IgD-negative memory B cell (primary cell): ENCODE measurements around the gene GALNT9. TPM values are rescaled to one million over a fixed set of nuclear protein-coding genes. Genes with fewer than 3 reads are reported as not detected.

Source experiments
- H3K27ac Mint-ChIP-seq, 3 donors: one replicate each; pipeline ENCODE4 v1.8.0; 2020 to 2022; ENCODE audit warnings: mild to moderate bottlenecking in 3 of 3, mixed read lengths in 3 of 3, moderate library complexity in 1 of 3
- H3K27me3 Mint-ChIP-seq: one replicate; pipeline ENCODE4 v1.8.0; 2021; ENCODE audit warnings: mixed read lengths
- H3K36me3 Mint-ChIP-seq: one replicate; pipeline ENCODE4 v1.8.0; 2020; ENCODE audit warnings: mild to moderate bottlenecking, mixed read lengths
- H3K4me1 Mint-ChIP-seq, 3 donors: one replicate each; pipeline ENCODE4 v1.8.0; 2020 to 2022; ENCODE audit warnings: mixed read lengths in 3 of 3, mild to moderate bottlenecking in 1 of 3
- H3K4me3 Mint-ChIP-seq, 4 donors: one replicate each; pipeline ENCODE4 v1.8.0; 2020 to 2022; ENCODE audit warnings: mild to moderate bottlenecking in 4 of 4, mixed read lengths in 4 of 4, moderate library complexity in 3 of 4
- H3K9me3 Mint-ChIP-seq, 3 donors: one replicate each; pipeline ENCODE4 v1.8.0; 2020 to 2021; ENCODE audit warnings: mixed read lengths in 3 of 3, mild to moderate bottlenecking in 1 of 3
- polyA plus RNA-seq: library from polyadenylated mRNA; unstranded; fragments of 300-500 nt; fragmentation: Illumina TruSeq; gene quantifications from one replicate; pipeline ENCODE4 v1.2.3, GENCODE V29; 2021

The GALNT9 gene
- polyA plus RNA-seq, 1 donor from 2014 or later, result 1.5 TPM

DNA sequence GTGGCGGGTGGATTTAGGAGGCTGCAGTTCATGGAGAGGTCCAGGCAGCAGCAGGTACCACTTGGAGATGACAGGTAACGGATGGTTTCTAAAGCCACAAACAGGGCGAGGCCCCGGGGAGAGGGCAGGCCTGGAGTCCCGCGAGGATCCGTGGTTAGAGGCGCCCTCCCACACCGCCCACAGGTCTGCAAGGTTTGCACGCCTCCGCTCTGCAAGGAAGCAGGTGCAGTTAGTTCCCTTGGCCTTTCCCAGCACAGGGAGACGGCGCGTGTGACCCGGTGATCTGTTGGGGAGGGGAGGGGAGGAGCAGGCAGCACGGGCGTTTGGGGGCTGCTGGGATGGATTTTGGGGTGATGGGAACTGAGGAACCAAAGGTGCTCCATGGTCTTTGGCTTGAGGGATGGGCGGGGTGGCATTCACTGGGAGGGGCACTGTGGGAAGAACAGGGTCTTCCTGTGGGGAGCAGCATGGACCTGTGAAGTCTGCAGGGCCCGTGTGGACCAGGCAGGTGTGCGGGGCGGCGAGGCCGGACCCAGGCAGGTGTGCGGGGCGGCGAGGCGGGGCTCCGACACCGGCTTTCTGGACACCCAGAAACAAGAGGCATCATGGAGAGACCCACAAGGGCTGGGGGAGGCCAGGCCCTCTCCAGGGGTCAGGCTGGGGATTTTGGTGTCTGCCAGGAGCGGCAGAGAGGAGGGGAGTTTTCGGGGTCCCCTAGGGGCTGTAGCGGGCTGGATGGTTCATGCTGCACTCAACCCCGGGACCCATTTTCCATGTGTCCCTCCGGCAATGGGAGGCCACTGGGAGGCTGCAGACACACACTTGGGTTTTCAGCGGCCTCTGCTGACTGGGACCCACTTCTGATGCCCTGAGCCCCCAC, 156.0 kb downstream of the GALNT9 start:
- H3K27ac Mint-ChIP-seq, result no peak overlapping the region

DNA sequence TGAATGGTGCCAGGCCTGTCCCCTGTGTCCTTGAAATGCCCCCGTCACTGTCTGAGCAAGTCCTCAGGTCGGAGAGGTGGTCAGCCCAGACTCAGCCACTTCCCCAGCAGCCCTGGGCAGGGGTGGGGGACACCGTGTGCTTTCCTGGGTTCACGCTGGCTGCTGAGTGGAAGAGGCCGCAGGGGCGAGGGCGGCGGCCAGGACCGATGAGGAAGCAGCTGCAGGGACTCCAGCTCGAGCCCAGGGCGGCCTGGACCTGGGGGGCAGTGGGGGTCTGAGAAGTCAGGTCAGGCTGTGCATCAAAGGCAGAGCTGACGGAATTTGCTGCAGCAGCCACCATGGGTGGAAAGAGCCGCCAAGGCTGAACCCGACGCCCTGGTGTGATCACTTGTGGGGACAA, 156.8 kb downstream of the GALNT9 start:
- Mint-ChIP-seq H3K27me3 (peaks cover 27% of the 10 kb centered on the region), H3K27ac (no peak overlapping the region), H3K9me3 (peaks cover 0 to 3% (median 0%) of the 10 kb centered on the region in 3 donors), H3K4me1 (peaks cover 0 to 9% (median 5%) of the 10 kb centered on the region in 3 donors), H3K4me3 (peak overlapping the region in 2 of 4 donors; percentile 74 to 77), H3K36me3 (no peaks in the 10 kb centered on the region)

More for the DNA sequence above, 156.0 kb downstream of the GALNT9 start:
- Mint-ChIP-seq H3K27me3 (peaks cover 29% of the 10 kb centered on the region), H3K9me3 (peaks cover 0 to 3% (median 0%) of the 10 kb centered on the region in 3 donors), H3K36me3 (no peaks in the 10 kb centered on the region), H3K4me1 (peaks cover 0 to 11% (median 5%) of the 10 kb centered on the region in 3 donors), H3K4me3 (peak overlapping the region in 2 of 4 donors; percentile 74 to 77)

DNA sequence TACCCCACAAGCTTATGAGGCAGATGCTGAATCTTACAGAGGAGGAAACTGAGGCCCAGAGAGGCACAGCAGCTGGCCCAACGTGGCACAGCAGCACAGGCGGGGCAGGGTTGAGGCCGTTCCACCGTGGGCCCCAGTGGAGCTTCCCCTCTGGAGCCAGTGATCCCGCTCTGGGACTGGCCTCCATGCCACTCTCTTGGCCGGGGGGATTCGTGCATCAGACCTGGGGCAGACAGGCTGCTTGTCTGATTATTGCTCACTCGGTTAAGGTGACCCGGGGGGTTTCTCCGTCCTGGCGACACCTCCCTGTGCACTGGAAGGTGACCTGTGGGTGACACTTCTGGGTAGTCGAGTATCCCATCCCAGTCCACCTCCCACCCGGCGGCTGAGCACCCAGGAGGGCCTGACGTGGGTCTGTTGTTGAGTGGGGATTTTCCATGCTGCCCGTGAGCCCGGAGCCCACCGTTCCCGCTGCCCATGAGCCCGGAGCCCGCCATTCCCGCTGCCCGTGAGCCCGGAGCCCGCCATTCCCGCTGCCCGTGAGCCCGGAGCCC, 157.3 kb downstream of the GALNT9 start:
- Mint-ChIP-seq H3K36me3 (no peaks in the 10 kb centered on the region), H3K27ac (no peak overlapping the region), H3K9me3 (peaks cover 0 to 3% (median 0%) of the 10 kb centered on the region in 3 donors), H3K4me3 (no peak overlapping the region), H3K27me3 (peaks cover 25% of the 10 kb centered on the region), H3K4me1 (peaks cover 0 to 9% (median 5%) of the 10 kb centered on the region in 3 donors)

DNA sequence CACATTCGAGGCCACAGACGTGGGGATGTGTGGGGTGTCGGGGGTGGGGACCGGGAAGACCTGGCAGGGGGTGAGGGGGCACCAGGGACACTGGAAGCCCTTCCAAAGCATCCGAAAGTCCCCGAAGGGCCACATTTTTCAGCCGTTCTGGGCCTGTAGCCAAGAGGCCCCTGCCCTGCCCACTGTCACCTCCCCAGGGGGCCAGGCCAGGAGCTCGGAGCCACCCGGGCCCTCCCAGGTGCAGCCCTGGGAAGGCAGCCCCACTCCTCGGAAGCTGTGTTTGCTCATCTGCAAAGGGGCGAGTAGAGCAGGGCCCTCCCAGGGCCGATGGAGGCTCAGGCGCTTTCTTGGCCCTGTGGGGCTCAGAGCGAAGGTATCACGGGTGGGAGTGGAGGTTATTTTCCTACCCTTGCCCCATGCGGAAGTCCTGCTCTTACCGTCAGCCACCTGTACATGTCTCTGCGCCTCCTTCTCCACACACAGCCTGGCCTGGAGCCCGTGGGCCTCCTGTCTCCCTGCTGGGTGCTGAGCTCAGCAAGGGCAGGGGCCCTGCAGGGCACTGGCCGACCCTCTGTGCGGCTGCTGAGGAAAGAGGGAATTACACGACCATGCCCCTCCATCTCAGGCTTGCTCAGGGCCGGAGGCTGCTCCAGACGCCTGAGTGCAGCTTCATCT, 158.0 kb downstream of the GALNT9 start:
- no peak overlapping the region for H3K27ac Mint-ChIP-seq
- H3K4me3 Mint-ChIP-seq, result no peak overlapping the region
- peaks cover 0 to 9% (median 5%) of the 10 kb centered on the region in 3 donors for H3K4me1 Mint-ChIP-seq
- H3K36me3 Mint-ChIP-seq, result no peaks in the 10 kb centered on the region
- peaks cover 23% of the 10 kb centered on the region for H3K27me3 Mint-ChIP-seq
- H3K9me3 Mint-ChIP-seq, result peaks cover 0 to 3% (median 0%) of the 10 kb centered on the region in 3 donors

DNA sequence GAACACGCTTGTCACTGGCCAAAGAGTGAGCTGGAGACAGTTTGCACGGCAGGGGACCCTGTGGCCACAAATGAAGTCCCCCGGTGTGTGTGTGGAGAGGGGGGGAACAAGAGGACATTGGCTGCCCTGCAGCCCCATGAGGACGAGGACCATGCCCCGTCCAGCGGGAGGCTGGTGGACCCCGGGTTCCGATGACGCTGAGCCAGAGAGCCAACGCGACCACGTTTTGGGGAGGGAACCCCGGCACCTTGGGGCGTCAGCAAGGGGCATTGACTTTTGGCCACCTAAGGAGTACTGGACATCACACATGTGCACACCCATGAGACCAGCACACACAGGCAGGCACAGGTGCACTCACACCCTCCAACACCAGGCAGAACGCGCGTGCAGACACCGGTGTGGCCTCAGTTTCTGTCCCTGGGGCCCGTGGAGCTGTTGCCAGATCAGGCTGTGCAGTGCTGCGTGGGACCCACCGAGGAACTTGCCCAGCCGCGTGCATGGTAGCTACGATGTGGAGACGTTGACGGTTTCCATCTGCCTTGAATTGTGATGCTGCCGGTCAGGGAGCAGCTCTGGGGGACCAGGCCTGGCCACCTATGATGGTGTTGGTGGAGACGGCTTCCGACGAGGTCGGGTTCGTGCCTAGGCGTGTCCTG, 158.6 kb downstream of the GALNT9 start:
- Mint-ChIP-seq H3K9me3 (peaks cover 0 to 3% (median 0%) of the 10 kb centered on the region in 3 donors), H3K4me1 (peaks cover 0 to 9% (median 5%) of the 10 kb centered on the region in 3 donors), H3K4me3 (no peak overlapping the region), H3K27ac (no peak overlapping the region), H3K27me3 (peaks cover 23% of the 10 kb centered on the region), H3K36me3 (no peaks in the 10 kb centered on the region)

DNA sequence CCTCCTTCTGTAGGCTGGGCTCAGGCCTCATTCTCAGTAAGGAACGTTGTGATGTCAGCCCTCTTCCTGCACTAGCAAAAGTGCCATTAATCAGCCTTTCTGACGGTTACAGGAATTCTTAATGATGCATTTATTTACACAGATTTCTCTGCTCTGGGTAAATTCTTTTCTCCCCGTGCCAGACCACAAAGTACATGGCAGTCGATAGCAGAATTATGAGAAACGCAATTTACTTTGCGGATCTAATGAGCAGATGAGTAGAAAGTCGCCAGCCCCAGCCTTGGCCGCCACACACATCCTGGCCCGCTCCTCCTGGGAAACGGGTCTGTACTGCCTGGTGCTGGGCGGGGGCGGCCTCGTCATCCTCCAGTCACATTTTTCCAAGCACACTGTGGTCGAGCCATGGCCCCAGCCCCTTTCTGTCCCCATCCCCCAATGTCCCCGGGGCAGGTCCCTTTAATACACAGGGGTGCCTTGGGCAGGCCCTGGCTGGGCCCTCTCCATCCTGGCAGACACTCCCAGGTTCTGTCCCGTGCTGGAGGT, 159.2 kb downstream of the GALNT9 start:
- Mint-ChIP-seq H3K4me3 (no peak overlapping the region), H3K36me3 (no peaks in the 10 kb centered on the region), H3K27ac (no peak overlapping the region)

DNA sequence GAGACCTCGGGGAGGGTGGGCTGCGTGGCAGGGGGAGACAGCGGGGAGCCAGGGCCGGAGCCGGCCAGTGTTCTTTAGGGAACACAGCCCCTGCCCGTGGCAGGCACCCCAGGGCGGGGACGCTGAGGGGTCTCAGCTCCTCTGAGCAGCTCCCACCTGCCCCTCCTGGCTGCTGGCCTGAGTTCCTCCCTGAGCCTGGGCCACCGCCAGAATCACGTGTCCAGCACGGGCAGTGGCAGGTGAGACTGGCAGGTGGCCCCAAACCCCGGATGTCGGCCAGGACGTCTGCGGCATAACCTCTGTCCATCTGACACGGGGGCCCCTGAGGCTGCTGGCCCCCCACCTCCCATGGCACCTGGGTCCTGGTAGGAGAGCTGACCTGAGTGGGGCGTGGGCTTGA, 160.0 kb downstream of the GALNT9 start:
- H3K4me1 Mint-ChIP-seq, result peaks cover 0 to 5% (median 0%) of the 10 kb centered on the region in 3 donors
- H3K27me3 Mint-ChIP-seq, result peaks cover 17% of the 10 kb centered on the region
- H3K27ac Mint-ChIP-seq, result no peak overlapping the region
- H3K36me3 Mint-ChIP-seq, result no peaks in the 10 kb centered on the region
- H3K9me3 Mint-ChIP-seq, result no peaks in the 10 kb centered on the region
- no peak overlapping the region for H3K4me3 Mint-ChIP-seq

More for the DNA sequence above, 159.2 kb downstream of the GALNT9 start:
- H3K9me3 Mint-ChIP-seq, result peaks cover 0 to 3% (median 0%) of the 10 kb centered on the region in 3 donors
- peaks cover 23% of the 10 kb centered on the region for H3K27me3 Mint-ChIP-seq
- peaks cover 0 to 9% (median 5%) of the 10 kb centered on the region in 3 donors for H3K4me1 Mint-ChIP-seq

DNA sequence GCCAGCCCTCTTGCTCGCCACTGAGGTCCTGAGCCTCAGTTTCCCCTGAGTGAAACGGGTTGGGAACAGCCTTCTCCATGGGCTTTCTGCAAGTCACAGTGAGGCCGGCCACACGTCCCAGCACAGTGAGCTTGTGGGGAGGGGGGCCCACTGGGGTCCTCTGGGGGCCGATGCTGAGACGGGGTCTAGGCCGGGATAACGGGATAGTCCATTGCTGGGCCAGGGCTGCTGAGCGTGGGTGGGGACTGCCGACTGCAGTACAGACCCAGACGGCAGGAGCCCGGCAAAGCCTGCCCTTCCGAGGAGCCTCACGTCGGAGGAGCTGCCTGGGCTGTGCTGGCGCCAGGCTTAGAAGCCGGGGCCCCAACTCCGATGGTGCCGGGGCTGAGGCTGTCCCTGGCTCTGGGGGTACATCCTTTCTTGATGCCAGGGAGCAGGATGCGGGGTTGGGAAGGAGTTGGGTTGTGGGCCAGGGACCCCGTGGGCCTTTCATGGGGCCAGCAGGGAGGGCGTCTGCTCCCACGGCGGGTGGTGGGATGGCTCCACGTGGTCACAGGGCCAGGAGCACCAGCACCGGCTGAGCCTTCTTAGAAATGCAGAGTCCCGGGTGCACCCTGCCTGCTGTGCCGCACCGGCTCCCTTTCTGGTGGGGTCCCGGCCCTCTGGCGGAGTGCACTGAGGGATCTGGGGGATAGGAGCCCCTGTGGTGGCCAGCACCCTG, 160.9 kb downstream of the GALNT9 start:
- Mint-ChIP-seq H3K36me3 (no peaks in the 10 kb centered on the region), H3K9me3 (no peaks in the 10 kb centered on the region), H3K27ac (no peak overlapping the region), H3K27me3 (peaks cover 13% of the 10 kb centered on the region), H3K4me1 (peaks cover 0 to 6% (median 0%) of the 10 kb centered on the region in 3 donors), H3K4me3 (no peak overlapping the region)

DNA sequence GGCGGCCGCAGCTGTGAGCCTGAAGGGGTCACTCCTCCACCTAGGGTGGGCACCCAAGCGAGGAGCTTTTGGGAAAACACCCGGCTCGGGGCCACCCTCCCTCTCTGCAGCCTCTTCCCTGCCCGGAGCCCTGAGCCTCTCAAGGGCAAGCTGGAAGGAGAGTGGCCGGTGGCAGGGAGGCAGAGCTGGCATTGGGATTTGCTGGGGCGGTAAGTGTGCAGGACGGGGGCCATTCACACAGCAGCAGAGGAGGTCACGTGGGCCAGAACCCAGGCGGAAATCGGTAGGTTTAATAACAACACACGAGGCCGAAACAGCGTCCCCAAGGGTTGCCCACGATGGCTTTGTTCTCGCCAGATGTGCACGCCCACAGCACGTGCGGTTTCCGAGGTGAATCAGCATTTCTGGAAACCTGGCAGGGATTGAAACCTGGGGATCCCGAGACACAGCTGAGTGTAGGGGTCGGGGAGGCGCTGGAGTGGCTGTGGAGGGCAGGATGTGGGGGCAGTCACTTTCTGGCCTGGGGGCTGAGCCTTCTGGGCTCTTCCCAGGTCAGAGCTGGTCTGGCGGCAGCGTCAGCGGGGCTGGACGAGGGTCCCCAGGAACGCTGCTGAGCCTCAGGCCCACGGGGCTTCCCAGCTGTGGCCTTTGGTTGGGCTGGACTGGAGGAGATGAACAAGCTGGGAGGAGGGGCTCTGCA, 161.6 kb downstream of the GALNT9 start:
- Mint-ChIP-seq H3K27ac (no peak overlapping the region), H3K4me1 (peaks cover 0 to 2% (median 0%) of the 10 kb centered on the region in 3 donors), H3K36me3 (no peaks in the 10 kb centered on the region), H3K27me3 (peaks cover 6% of the 10 kb centered on the region), H3K4me3 (no peak overlapping the region), H3K9me3 (no peaks in the 10 kb centered on the region)

DNA sequence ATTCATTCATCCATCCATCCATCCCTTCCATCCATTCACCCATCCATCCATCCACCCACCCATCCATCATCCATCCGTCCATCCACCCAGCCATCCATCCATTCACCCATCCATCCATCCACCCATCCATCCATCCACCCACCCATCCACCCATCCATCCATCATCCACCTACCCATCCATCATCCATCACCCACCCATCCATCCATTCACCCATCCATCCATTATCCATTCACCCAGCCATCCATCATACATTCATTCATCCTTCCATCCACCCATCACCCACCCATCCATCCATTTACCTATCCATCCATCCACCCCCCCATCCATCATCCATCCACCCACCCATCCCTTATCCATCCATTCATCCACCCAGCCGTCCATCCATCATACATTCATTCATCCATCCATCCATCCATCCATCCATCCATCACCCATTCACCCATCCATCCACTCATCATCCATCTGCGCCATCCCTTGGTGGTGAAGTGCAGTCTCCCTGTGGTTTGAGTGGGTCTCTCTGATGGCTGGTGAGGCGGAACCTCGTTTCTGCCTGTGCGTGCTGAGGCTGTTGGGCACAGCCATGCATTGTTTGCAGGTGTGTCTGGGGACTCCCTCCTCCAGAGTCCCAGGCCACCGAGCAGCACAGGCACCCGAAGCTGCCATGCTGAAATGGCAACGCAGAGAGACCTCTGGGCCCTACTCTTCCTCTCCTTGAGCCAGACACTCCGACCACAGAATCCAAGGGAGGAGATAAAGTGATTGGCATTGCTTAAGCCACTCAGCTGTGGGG, 162.4 kb downstream of the GALNT9 start:
- Mint-ChIP-seq H3K27me3 (peaks cover 3% of the 10 kb centered on the region), H3K36me3 (no peaks in the 10 kb centered on the region), H3K4me3 (no peak overlapping the region)

DNA sequence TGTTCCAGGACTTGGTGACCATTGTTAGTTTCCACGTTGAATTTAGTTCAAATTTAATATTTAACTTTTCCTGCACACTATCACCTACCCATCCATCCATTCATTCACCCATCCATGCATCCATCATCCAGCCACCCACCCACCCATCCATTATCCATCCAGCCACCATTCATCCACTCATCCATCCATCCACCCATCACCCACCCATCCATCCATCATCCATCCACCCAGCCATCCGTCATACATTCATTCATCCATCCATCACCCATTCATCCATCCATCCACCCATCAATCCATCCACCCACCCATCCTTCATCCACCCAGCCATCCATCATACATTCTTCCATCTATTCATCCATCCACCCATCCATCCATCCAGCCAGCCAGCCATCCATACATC, 163.3 kb downstream of the GALNT9 start:
- H3K4me1 Mint-ChIP-seq, result peaks cover 0 to 2% (median 0%) of the 10 kb centered on the region in 3 donors
- no peaks in the 10 kb centered on the region for H3K27me3 Mint-ChIP-seq
- no peak overlapping the region for H3K27ac Mint-ChIP-seq
- no peaks in the 10 kb centered on the region for H3K36me3 Mint-ChIP-seq
- no peaks in the 10 kb centered on the region for H3K9me3 Mint-ChIP-seq
- no peak overlapping the region for H3K4me3 Mint-ChIP-seq

More for the DNA sequence above, 162.4 kb downstream of the GALNT9 start:
- H3K9me3 Mint-ChIP-seq, result no peaks in the 10 kb centered on the region
- H3K4me1 Mint-ChIP-seq, result peaks cover 0 to 2% (median 0%) of the 10 kb centered on the region in 3 donors
- H3K27ac Mint-ChIP-seq, result no peak overlapping the region

DNA sequence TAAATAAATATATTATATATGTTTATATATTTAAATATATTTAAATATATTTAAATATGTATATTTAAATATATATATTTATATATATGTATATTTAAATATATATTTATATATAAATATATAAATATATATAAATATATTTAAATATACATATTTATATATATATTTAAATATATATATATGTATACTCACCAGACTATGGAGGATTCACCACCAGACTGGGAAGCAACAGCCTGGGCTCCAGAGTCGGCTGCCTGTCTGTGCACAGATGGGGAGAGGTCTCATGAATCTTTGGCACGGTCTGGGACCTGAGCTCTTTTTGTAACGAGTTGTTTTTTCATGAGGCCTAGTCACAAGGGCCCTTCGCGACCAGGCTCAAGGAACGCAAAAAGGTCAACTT, 163.8 kb downstream of the GALNT9 start:
- peaks cover 0 to 2% (median 0%) of the 10 kb centered on the region in 3 donors for H3K4me1 Mint-ChIP-seq
- H3K4me3 Mint-ChIP-seq, result no peak overlapping the region
- H3K27me3 Mint-ChIP-seq, result no peaks in the 10 kb centered on the region
- H3K36me3 Mint-ChIP-seq, result no peaks in the 10 kb centered on the region
- no peaks in the 10 kb centered on the region for H3K9me3 Mint-ChIP-seq
- H3K27ac Mint-ChIP-seq, result no peak overlapping the region

DNA sequence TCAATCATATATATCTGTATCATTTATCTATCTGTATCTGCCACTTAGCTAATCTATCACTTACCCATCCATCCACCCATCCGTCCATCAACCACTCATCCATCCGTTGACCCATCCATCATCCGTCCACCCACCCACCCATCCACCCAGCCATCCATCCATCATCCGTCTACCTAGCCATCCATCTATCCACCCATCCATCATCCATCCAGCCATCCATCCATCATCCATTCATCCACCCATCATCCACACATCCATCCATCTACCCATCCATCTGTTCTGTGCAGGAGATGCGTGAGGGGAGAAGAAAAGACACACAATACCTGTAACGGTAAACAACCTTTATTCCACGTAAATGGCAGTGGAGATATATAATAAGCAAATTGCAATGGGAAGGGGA, 165.0 kb downstream of the GALNT9 start:
- H3K9me3 Mint-ChIP-seq, result no peaks in the 10 kb centered on the region
- H3K27me3 Mint-ChIP-seq, result no peaks in the 10 kb centered on the region
- no peak overlapping the region for H3K27ac Mint-ChIP-seq
- no peaks in the 10 kb centered on the region for H3K36me3 Mint-ChIP-seq
- peaks cover 0 to 2% (median 0%) of the 10 kb centered on the region in 3 donors for H3K4me1 Mint-ChIP-seq
- no peak overlapping the region for H3K4me3 Mint-ChIP-seq
